CD1c-positive myeloid dendritic cell (primary cell): Measurements from ENCODE around the gene FAM227A.

ENCODE experiments used
- DNase-seq: peaks from one replicate; pipeline ENCODE4 v3.0.0-alpha.2; 2016; ENCODE audit errors: extremely low spot score

FAM227A gene

DNA sequence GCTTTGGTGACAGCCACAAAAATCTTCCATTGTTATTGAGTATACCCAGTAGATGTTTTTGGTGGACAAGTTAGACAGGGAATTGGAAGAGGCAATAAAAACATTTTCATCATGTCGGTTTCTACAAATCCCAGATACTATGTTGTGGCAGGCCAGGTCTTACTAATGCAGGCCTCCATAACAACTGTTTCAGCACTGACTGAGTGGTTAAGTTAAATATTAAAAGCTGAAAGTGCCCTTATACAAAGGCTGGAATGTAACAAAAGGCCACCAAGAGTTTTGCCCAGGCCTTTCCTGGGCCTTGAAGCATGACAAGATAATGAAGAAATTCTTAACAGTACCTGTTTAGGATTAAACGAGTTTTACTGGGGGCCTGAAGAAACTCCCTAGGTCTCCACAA, 115.5 kb downstream of the FAM227A start:
- DNase-seq, result no peak

DNA sequence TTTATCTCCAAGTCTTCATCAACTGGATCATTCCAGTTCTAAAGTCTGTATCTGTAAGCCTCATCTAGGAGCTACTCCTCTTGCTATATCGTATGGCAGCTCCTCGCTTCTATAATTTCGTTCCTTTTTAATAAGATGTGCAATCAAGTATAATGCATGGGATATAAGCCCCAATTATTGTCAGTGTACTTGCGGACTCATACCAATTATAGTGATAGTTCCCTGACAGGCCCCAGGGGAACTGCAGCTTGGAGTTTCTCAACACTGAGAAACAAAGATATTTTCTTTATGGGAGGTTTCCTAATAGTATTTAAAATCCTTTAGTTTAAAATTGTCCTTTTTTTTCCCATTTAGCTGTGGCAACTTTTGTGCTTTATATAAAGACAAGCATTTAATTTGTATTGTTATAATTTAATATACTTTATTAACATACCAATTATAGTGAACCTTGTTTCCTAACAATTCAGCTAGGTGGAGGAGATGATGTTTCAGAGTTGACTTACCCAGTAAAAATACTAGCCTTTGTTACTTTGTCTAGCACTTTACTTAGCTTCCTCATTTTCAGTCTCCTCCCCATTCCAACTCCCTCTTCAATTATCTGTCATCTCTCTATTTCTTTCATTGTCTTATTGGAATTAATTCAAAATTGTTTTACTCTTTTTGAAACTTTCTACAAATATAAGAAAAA, 124.8 kb downstream of the FAM227A start:
- no peak for DNase-seq
